ENCODE results near the gene NAV2.
"Not testable (repeated sequence)": the region's sequence is repeated elsewhere in the genome, so short reads cannot be mapped to it uniquely, and the experiment has no call there.

The NAV2 gene

DNA sequence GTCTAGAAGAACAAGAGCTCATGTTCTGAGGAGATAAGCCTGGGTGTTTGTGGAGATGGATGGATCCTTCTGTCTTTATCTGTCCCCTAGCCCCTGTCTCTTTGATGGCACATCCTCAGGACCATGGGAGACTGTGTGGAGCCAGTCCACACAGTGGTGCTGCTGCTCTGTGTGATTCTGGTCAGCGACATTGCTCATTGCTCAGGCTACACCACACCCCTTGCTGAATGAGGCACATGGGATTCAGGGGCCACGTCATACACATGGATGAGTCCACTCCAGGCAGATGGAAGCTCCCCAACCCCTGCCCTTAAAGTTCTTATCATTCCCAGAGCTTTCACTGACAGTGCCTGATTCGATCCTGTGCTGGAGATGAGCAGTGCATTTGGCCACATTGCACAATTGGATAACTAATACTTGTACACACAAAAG is 222.2 kb downstream of the NAV2 start:
- peak; percentile 81 for DNase-seq

DNA sequence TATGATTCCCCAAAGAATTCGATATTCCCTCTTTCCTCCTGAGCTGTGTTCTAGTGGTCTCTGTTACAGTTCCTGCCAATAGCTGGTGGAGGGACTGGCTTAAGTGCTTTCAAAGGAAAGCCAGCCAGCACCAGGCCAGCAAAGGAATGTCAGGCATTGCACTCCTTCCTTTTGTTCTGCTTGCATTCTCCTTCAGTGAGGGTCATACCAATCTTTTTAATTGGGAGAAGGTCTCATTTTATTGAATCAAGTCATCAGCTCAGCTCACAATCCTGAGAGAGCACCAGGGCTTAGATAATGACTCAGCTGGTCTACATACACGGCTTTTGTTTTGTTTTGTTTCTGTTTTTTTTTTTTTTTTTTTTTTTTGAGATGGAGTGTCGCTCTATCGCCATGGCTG is 222.9 kb downstream of the NAV2 start:
- peak; percentile 90 for DNase-seq

DNA sequence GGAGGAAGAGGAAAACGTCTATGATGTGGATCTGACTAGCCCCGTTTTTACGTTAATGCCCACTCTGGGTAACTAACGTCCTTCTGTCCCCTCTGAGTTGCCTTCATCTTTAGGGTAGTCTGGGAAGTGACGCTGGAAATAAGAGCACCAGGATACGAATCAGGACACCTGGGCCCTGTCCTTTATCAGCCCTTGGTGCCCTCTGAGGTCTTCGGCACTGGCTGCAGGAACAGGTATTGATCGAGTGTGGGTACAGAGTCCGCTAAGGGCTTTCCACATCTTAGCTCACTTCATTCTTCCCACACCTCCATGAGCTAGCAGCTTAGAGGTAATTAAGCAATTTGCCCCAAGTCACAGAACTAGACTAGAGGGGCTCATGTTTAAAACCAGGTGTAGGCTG is 223.8 kb downstream of the NAV2 start:
- DNase-seq, result no peak

DNA sequence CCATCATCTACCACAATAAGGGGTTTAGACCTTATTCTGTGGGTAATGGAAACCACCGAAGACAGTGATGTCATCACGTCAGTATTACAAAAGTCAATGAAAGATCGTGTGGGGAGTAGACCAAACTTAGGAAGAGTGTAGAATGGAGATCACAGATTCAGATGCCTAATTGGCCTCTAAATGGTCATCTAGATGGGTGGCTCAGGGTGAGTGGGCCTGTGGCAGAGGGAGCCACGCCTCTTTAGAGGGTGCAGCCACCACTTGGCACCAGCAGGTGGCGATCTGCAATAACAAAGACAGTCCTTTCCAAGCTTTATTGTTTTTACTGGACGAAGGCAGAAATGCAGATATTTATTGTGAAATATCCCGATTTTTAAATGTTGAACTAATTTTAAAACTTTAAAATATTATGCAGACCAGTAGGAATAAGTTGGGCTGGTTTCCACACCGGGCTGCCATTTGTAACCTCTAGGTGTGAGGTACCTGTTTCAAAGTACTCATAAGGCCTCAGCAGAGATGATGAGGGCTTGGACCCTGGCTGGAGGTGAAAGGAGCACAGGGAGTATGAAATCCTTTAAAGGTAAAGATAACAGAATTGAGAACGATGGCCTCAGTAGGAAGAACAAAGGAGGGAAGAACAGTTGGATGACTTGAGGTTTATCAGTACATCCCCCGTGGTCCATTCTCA is 225.7 kb downstream of the NAV2 start:
- DNase-seq, result peak; percentile 47

DNA sequence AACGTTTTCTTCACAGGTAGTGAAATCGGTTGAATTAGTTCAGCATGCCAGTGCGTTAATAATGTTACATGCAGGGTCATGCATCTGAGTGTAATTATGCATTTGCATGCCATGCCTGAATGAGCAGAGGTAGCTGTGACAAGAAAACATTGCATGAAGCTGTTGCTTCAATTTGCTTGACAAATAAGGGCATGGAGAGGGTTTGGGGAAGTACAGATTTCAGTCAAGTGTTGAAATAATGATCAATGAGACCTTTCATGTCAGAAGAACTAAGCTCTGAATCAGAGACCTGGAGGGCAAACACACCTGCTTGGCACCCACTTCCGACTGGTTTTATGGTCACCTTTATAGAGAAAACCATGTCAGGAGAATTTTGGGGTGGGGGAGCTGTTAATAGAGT is 226.2 kb downstream of the NAV2 start:
- DNase-seq, result no peak

DNA sequence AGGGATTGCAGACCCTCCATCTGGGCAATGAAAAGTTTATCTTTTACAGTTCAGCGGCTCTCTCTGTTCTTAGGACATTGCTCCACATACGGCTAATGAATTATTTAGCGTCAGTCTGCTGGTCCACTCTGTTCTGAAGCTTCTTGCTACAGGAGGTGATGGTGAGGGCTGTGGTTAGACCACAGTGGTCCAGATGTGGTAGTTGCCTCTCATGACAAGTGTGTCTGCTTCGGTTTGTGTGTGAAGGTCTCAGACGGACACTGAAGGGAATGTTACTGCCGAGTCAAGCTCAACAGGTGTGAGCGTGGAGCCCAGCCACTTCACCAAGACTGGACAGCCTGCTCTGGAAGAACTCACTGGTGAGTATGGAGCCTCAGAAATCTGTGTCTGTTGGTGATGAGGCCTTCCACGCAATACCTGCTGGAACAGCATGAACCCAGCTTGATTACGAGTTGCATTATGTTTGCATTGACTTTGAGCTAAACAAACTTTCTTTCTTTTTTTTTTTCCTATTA is 226.8 kb downstream of the NAV2 start:
- DNase-seq, result no peak

DNA sequence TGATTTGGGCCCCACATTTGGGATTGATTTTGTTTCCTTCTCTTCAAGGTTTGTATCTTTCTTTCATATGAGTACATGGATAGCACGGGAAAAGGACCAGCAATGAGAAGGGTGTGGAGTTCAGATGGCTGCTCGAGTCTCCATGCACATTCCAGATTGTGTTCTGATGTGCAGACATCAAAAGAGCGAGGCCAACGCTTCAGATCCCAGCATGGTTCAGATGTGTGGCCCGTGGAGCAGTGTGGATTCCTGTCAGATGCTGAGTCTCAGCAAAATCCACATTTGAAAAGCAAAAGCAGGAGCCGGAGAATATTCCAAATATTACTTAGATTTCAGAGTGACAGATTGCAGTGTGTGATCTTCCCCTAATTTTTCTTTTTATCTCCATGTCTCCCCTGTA is 228.2 kb downstream of the NAV2 start:
- DNase-seq, result peak; percentile 16

DNA sequence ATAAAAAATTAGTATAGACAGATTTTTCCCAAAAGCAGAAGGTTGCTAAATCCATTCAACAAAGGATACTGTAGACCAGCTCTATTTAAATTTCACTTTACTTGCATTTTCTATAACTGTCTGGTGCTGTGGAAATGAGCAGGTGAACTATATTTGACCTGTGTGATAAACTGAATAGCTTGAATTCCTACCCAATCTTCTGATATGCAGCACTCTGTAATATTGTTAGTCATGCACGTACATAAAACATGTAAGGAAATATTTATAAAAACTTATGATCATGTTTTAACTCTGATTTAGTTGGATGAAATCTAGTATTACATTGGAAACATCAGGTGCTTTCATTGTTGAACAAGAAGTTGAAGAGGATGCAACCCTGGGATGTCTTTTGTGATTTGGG is 234.0 kb downstream of the NAV2 start:
- DNase-seq, result no peak

GRCh38 chr11:19947537-19948114 is 235.0 kb downstream of the NAV2 start:
- no peak for DNase-seq

GRCh38 chr11:19949606-19950005 is 237.0 kb downstream of the NAV2 start:
- DNase-seq, result no peak

DNA sequence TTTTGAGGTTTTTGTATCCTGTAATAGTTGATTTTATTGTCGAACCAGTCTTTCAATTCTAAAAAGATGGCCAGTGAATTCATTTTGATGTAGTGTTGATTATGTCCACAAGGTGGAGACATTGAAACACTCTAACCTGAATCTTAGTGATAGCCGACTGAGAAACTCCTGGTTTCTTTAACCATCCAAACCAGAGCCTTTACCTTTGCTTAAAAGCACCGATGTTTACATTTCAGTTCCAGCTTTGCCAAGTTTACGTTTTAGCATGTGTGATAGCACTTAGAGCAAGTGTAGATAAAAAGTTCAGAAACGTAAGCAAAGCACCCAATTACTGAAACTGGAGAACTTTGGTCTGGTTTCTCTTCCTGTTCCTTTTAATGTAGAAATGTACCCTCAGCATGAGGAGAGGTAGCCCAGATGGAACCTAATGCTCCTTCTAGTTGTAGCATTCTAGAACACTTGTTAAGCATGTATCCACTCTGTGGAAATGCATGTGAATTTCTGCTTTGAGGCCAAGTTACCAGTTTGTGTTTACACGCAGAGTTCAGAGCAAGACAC is 239.0 kb downstream of the NAV2 start:
- DNase-seq, result peak; percentile 64

DNA sequence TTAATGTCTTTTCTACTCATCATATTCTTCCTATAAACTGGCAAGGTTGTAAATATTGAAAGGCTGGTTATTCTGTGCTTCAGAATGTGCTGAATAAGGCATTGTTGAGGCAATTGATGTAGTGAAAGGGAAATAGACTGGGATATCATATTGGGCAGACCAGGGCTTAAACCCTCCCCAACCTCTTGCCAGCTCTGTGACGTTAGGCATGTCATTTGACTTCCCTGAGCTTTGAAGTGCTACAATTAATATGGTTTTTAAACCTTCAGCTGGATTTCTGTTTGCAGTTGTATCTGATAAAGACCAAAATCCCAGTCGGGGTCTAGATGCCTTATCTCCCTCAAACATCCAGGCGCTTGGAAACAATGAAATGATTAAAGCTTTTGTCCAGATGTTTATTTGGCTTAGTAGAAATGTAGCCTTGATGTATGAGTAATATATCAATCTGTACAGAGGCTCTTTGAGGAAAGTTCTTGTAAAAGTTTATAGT is 239.5 kb downstream of the NAV2 start:
- no peak for DNase-seq

DNA sequence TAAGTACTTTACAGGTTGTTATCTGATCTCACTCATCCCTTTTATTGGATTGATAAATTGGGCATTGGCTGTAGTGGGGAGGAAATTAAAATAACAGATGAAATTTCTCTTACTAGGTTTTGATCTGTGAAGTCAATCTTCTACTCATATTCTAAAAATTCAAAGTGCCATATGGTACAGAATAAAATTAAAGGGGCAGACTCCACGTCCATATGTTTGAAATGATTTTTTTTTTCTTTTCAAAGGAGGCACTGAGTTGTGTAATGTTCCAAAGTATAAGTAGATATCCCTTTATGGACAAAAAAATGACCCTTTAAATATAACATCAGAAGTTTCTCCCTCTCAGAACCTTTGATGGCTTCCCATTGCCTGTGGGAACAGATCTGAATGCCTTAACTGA is 240.3 kb downstream of the NAV2 start:
- no peak for DNase-seq

DNA sequence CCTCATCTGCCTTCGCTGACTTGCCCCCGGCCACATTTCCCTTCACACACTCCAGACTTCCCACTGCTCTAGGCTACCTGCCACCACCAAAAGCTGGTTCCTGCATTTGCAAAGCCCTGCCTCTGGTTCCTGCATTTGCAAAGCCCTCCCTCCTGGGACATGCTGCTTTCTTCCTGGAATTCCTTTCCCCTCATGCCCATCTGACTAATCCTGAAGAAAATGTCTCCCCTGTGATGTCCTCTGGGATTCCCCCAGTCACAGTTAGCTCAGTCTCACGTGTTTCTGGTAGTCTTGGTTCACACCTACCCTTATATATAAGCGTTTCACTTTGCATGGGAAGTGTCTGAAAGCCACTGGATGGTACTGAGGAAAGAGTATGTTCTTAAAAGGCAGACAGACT is 240.7 kb downstream of the NAV2 start:
- DNase-seq, result peak; percentile 71

- DNase-seq, result peak; percentile 88
These were observed 241.3 kb downstream of the NAV2 start for GRCh38 chr11:19953909-19954308.

DNA sequence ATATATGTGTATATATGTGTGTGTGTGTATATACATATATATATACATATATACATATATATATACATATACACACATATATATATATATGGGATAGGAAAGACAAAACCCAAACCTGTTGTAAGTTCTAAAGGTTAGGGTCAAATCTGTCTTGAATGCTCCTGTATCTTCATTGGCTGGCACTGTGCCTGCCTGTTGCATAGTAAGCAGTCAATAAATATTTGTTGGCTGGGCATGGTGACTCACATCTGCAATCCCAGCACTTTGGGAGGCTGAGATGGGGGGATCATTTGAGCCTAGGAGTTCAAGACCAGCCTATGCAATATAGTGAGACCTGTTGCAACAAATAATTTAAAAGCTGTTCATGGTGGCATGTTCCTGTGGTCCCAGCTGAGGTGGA is 242.3 kb downstream of the NAV2 start:
- no peak for DNase-seq

DNA sequence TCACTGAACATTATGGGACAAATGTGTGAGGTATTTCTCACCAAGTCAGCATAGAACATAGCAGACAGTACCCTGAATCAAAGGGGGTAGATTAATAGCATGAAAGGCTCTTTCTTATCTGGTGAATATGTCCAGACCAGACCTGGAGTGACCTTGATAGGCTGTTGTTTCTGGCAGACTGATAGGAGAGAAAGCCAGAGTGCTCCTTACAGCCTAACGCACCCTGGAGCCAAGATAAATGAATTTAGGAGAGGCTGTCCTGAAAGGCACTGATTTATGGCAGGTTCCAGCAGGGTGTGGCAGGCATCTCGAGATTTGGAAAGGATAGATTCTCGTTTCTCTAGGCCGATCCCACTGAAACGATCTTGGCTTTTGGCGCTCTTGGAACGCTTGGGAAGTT is 243.0 kb downstream of the NAV2 start:
- DNase-seq, result no peak

DNA sequence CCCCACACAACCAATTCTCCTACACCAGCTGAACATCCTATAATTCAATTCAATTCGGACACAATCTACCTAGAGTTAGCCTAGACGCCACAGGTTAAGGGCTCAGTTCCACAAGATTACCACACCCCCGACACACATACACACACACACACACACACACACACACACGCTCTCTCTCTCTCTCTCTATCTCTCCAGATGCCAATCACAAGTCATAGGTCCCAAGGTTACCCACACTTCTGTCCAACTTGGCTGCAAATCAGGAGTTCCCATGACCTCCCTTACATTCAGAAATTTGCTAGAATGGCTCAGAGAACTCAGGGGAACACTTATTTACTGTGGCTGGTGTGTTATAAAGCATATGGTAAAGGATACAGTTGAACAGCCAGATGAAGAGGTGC is 243.6 kb downstream of the NAV2 start:
- DNase-seq, result no peak

DNA sequence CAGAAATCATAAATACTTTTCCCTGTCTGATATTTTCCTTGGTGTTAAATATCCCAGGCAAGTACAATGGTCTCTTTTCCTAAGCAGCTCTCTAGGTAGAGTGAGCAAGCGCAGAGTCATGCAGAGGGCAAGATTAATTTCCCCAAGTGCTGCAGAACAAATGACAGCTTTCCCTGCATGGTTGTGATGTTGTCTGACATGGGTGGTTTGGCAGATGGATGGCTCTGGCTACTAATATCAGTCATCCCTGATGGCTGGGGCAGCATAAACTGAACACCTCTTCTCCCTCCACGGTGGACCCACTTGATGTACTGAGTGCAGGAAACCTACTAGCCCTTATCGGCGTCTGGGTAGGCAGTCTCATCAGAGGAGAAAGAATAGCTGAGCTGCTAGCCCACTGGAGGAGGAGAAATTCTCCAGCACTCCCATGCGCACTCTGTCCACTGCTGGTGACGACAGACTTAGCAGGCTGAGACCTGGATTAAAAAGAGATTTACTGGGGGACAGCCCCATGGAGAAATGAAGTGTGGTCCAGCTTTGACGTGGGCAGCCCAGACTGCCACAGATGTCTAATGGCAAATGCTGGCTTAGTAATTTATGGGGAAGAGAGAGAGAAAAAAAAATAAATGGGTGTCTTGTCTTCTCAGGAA is 244.8 kb downstream of the NAV2 start:
- no peak for DNase-seq

- no peak for DNase-seq
These were observed 245.6 kb downstream of the NAV2 start for GRCh38 chr11:19958204-19958603.

DNA sequence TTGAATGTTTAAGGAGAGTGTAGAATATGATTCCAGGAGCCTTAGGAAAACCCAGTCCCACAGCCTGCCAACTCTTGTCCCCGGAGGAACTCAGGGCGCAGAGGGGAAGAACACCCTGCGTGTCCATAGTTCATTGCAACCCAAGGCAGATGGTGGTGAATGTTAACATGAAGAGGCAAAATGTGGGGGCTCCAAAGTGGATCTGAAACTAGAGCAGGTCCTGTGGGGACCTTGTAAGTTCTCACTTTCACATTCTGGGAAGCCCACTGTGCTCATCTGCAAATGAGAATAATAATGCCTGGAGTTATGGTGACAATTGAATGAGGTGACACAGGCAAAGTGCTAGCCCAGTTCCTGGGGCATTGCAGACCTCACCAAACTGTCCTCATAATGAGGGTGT is 246.6 kb downstream of the NAV2 start:
- no peak for DNase-seq

GRCh38 chr11:19959648-19960059 is 247.0 kb downstream of the NAV2 start:
- DNase-seq, result peak; percentile 30

DNA sequence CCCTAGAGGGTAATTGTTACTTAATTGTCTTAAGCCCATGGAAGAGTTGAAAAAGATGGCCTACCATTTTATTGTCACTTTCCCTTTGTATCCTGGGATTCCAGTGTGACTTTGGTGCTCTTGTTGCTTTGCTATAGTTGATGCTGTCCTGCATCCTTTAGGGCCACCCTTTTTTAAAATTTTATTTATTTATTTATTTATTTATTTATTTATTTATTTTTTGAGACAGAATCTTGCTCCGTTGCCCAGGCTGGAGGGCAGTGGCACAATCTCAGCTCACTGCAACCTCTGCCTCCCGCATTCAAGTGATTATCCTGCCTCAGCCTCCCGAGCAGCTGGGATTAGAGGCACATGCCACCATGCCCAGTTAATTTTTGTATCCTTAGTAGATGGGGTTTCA is 247.8 kb downstream of the NAV2 start:
- not testable (repeated sequence) for DNase-seq

- DNase-seq, result no peak
These were observed 248.6 kb downstream of the NAV2 start for GRCh38 chr11:19961225-19961624.

Data from fibroblast of upper back skin (primary cell).